ENCODE data around the gene ABCC4.

GRCh38 chr13:95260031-95260525 lies 41.2 kb downstream of the ABCC4 start:
- TF ChIP-seq CTCF (IDR thresholded peaks at IDR 0.05; ENCODE audit: poor library complexity, severe bottlenecking) = no peak
- TF ChIP-seq, protein P1, sequence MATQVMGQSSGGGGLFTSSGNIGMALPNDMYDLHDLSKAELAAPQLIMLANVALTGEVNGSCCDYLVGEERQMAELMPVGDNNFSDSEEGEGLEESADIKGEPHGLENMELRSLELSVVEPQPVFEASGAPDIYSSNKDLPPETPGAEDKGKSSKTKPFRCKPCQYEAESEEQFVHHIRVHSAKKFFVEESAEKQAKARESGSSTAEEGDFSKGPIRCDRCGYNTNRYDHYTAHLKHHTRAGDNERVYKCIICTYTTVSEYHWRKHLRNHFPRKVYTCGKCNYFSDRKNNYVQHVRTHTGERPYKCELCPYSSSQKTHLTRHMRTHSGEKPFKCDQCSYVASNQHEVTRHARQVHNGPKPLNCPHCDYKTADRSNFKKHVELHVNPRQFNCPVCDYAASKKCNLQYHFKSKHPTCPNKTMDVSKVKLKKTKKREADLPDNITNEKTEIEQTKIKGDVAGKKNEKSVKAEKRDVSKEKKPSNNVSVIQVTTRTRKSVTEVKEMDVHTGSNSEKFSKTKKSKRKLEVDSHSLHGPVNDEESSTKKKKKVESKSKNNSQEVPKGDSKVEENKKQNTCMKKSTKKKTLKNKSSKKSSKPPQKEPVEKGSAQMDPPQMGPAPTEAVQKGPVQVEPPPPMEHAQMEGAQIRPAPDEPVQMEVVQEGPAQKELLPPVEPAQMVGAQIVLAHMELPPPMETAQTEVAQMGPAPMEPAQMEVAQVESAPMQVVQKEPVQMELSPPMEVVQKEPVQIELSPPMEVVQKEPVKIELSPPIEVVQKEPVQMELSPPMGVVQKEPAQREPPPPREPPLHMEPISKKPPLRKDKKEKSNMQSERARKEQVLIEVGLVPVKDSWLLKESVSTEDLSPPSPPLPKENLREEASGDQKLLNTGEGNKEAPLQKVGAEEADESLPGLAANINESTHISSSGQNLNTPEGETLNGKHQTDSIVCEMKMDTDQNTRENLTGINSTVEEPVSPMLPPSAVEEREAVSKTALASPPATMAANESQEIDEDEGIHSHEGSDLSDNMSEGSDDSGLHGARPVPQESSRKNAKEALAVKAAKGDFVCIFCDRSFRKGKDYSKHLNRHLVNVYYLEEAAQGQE (IDR thresholded peaks at IDR 0.05; ENCODE audit: borderline replicate concordance) = no peak
- TF ChIP-seq POLR2AphosphoS5 (IDR thresholded peaks at IDR 0.05) = no peak
- no peak for TF ChIP-seq EZH2 (IDR thresholded peaks at IDR 0.05; ENCODE audit: borderline replicate concordance, insufficient read depth, low read length, poor library complexity, severe bottlenecking)
- no peak for TF ChIP-seq TAF1 (IDR thresholded peaks at IDR 0.05; ENCODE audit: low read depth)
- no peak for TF ChIP-seq EP300 (conservative IDR thresholded peaks at IDR 0.05; ENCODE audit: poor library complexity, severe bottlenecking)
- TF ChIP-seq SMC3 (conservative IDR thresholded peaks at IDR 0.05; ENCODE audit: poor library complexity) = no peak
- no peak for TF ChIP-seq MXI1 (conservative IDR thresholded peaks at IDR 0.05; ENCODE audit: poor library complexity, severe bottlenecking)

Data from neural cell (in vitro differentiated cells).